Left colon (tissue), 2 donors: ENCODE data around the gene IFNGR2. TPM values are rescaled to one million over a fixed set of nuclear protein-coding genes. Genes with fewer than 3 reads are reported as not detected.
A peak's percentile ranks its signal among the peaks of the same experiment; 100 is the strongest.
"Not testable (repeated sequence)": the region's sequence is repeated elsewhere in the genome, so short reads cannot be mapped to it uniquely, and the experiment has no call there.

Experiments used
- ATAC-seq: fragments of 200-7000 bp; cut with Tn5 transposase; one replicate; pipeline ENCODE4 v1.9.1; 2020; ENCODE audit warnings: mild to moderate bottlenecking, moderate library complexity
- DNase-seq, 2 donors: peaks; one replicate each; pipeline ENCODE4 v3.0.0-alpha.2; 2020
- intact Hi-C, 2 donors: fragments of 100-400 bp; cut with DNase I in 1 of 2; cut with micrococcal nuclease in 1 of 2; formaldehyde crosslinking; loops; one replicate each; pipeline versions ENCODE4 v1.11.2 to v1.14.0; 2022; cut with DNase I, micrococcal nuclease
- total RNA-seq, 2 donors: library from RNA; stranded (reverse); fragmentation: NEBNext Ultra II Directional; extraction: Animal tissue kit (Norgen Biotek cat#: 25700); gene quantifications; one replicate each; pipeline ENCODE4 v1.2.1, GENCODE V29; 2021
- donor health status: DM: no; HTN: no; CAD: no.
- donor health status: DM: yes; HTN: yes; CAD: no.

IFNGR2 gene
- total RNA-seq, 2 donors from 2014 or later = 71.9 to 140 TPM

DNA sequence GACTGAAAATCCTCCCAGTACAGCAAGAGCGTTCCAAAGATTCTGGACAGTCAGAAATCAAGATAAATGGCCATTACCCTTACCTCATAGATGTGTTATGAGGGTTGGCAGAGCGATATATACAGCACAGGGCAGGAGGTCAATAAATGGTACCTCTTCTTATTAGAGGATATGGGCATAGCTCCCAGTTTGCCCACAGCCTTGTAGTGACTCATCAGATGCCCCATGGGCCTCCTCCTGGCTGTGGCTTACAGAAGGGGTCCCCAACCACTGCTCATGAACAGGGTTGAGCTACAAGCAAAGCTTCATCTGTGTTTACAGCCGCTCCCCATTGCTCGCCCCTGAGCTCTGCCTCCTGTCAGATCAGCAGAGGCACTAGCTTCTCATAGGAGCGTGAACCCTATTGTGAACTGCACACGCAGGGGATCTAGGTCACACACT lies 7.3 kb upstream of the IFNGR2 start:
- ATAC-seq (no peak), DNase-seq (no peak)
- intact Hi-C loops = no loop called here

DNA sequence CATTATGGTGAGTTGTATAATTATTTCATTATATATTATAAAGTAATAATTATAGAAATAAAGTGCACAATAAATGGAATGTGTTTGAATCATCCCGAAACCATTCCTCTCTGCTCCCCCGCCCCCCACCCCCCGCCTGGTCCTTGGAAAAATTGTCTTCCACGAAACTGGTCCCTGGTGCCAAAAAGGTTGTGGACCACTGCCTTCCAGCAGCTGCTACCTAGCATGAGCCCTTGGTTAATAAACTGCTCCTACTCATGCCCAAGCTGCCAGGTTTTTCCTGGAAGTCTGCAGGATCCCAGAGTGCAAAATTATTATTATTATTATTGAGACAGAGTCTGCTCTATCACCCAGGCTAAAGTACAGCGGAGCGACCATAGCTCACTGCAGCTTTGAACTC lies 6.8 kb upstream of the IFNGR2 start:
- no peak for ATAC-seq
- DNase-seq = no peak
- intact Hi-C loops = no loop called here

DNA sequence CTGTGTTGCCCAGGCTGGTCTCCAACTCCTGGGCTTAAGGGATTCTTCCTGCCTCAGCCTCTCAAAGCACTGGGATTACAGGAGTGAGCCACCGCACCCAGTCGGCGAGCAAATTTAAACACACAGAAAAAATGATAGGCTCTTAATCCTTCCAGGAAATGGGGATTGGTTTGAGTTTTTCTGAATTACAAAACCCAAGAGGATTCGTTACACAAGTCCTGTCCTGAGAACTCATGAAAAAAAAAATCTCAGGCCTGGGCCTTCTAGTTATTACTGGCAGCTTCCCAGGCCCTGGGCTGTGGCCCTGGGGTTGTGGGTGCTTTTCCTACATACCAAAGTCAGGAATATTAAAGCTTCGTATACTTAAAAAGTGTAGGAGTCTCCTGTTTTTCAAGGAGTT lies 6.3 kb upstream of the IFNGR2 start:
- intact Hi-C loops = no loop called here
- no peak for ATAC-seq
- DNase-seq = no peak

DNA sequence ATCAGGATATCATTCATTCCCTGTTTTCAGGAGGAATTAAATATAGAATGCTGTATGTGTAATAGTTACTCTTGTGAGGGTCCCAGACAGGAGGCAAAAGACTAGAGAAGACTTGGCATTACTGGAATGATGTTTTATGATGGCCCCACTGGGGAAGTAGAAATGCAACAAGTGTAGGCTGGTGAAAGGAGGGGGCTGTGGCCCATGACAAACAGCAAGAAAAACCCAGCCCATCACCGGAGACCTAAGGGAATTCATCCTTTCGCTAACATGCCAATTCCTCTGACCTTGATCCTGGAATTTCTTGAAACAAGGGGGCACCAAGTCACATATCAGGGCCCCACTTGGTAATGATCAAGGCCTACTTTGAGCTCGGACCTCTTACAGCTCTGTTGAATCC lies 5.5 kb upstream of the IFNGR2 start:
- intact Hi-C loops = no loop called here
- no peak for DNase-seq
- no peak for ATAC-seq

DNA sequence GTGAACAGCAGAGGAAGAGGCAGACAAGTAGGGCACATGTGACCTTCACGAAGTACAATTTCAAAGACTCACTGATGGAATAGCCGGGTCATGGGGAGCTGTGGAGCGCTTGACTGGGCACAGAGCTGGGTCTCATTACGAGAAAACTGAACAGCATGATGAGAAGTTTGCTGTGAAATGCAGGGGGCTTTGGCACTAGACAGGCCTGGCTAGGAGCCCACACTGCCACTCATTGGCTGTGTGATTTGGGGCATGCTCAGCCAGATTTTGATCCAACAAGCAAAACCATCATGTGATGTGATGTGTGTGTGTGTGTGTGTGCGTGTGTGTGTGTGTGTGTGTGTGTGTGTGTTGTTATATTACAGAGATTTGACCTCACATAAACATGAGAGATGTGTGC lies 4.9 kb upstream of the IFNGR2 start:
- intact Hi-C loops = no loop called here
- ATAC-seq (no peak), DNase-seq (no peak)

DNA sequence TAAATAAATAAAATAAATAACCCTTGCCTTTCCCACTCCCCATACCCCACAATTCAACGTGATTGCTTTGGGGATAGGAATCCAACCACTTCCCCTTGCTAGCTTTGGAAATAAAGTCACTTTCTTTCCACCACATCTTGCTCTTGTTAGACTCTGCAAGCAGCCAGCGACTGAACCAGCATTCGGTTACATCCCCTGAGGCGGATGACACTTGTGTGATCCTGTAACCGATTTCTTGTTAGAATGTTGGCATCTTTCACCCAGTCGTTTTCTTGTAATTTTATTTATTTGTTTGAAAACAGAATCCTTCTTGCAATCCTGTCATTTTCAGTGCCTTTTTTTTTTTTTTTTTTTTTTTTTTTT lies 1.6 kb upstream of the IFNGR2 start:
- intact Hi-C loops = no loop called here
- no peak for DNase-seq
- no peak for ATAC-seq

DNA sequence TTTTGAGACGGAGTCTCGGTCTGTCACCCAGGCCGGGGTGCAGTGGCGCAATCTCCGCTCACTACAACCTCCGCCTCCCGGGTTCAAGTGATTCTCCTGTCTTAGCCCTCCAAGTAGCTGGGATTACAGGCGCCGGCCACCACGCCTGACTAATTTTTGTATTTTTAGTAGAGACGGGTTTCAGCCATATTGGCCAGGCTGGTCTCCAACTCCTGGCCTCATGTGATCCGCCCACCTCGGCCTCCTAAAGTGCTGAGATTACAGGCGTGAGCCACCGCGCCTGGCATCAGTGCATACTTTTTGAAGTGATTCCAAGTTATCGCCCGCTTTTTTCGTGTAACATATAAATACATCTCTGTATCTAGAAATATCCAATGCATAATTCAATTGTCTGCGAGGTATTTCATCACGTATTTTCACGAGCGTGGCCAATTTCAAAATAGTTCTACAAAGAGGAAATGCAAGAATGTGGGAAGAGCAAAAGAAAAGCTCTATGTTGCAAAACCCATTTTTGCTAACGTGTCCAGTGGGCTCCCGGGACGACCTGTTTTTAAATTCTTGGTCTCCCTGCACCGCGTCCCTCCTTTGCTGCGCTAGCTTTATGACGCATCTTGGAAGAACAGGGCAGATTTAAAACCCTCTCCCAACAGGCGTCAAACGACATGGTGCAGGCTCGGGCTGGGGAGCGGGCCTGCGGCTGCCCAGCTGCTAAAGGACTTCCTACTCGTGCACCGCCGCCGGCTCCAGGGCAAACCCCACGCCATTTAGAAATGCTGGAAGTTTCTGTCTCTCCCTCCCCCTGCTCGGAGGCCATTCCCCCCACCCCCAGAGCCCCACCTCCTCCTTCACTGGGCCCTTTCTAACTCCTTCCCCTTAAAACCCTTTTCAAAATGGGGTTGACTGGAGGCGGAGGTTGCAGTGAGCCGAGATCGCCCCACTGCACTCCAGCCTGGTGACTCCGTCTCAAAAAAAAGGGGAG lies 923 bp upstream of the IFNGR2 start:
- intact Hi-C loops = no loop called here
- peak; percentile 54 to 60 for DNase-seq
- no peak for ATAC-seq

DNA sequence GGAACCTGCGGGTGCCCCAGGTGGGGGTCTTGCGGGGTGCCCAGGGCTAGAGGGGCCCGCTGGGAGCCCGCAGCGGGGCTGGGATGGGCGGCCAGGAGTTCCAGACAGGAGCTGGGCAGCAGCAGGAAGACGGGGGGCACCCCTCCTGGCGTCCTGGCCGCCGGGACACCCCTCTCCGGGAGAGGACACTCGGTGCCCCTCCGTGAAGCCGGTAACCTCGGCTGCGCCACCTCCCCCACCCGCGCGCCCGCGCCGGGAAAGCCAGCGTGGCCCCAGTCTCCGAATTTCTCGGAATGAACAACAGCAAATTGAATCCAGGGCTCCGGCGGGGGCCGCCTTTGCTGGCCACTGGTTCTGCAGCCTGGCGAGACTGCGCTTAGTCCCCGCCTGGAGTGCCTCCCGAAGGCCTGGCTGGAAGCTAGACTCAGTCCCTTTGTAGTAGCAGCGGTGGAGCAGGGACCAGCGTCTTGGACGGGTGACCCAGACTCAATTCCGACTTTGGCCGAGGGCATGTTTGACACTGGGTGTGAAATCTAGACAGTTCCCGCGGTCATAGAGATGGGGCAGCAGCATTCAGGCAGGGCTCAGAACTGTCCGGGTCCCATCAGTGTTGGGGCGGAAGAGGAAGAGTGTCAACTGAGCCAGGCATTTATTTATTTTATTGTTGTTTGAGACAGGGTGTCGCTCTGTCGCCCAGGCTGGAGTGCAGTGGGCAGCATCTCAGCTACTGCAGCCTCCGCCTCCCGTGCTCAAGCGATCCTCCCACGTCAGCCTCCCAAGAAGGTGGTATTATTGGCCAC lies 773 bp downstream of the IFNGR2 start:
- intact Hi-C loops = no loop called here
- peak; percentile 72 for ATAC-seq
- DNase-seq = peak; percentile 64 to 71

DNA sequence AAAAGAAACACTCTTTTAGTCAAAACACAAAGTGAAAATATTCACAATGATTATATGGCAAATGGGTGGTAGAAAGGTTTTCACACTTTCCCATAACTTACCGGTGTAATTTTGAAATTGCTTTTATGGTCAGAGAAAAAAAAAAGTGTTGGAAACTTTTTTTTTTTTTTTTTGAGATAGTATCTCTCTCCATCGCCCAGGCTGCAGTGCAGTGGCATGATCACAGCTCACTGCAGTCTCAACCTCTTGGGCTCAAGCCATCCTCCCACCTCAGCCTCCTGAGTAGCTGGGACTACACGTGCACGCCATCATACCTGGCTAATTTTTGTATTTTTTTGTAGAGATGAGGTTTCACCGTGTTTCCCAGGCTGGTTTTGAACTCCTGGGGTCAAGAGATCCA lies 3.3 kb downstream of the IFNGR2 start:
- DNase-seq (no peak), ATAC-seq (no peak)
- intact Hi-C loops = no loop called here

DNA sequence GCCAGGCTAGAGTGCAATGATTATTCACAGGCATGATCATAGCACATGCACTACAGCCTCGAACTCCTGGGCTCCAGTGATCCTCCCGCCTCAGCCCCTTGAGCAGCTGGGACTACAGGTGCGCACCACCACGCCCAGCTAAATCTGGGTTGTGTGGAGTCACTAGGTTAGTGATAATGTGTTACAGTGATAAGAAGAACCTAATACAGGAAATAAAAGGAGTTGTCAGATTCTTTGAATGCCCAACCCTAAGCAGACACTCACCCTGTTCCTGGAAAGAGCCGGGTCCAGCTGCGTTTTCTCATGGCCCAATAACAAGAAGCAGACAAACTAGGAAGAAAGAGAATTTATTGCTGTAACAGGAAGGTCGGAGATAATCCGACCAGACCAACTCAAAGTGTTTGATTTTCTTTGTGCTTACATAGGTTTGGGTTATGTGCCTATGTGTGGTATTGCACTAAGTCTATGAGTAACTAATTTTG lies 8.8 kb downstream of the IFNGR2 start:
- peak; percentile 84 for ATAC-seq
- peak; percentile 56 to 71 for DNase-seq
- intact Hi-C loops = no loop called here

DNA sequence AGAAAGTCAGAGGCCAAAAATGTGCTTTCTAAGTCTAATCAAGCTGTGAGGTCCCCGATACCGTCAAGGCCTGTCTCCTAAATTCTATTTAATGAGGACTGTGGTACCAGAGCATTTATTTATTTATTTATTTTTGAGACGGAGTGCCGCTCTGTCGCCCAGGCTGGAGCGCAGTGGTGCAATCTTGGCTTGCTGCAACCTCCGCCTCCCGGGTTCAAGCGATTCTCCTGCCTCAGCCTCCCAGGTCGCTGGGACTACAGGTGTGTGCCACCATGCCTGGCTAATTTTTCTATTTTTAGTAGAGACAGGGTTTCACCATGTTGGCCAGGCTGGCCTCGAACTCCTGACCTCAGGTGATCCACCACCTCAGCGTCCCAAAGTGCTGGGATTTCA lies 9.2 kb downstream of the IFNGR2 start:
- peak; percentile 1 for ATAC-seq
- intact Hi-C loops, DNase-seq: not testable (repeated sequence)

DNA sequence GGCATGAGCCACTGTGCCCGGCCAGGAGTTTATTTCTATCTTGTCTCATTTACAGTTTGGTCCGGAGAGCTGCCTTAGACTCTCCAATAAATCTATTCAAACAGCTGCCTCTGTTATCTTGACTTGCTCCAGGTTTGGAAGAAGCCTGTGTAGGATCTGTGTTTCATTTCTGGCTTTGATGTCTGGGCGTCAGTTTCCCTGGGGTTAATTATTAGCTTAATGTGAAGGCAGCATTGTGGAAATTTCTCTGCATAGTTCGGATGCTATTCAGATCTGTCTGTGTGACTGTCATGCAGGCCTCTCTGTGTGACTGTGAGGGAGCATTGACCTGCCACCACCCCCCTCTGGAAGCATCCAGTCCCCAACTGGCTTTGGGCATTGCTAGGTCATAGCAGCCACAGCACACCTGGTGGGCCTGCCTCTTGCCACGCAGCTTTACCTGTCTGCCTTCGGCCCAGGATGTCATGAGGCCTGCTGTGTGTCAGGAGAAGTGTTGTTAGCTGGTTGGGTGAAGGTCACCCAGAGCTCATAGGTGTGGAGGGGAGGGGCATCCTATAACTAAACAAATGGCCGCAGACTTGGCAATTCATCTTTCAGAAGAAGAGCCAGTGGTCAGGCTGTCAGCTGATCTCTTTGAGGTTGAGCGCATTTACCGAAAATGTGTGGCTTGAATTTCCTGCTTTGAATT lies 9.8 kb downstream of the IFNGR2 start:
- ATAC-seq (peak; percentile 63), DNase-seq (peak; percentile 39 to 44)
- intact Hi-C loops = no loop called here

DNA sequence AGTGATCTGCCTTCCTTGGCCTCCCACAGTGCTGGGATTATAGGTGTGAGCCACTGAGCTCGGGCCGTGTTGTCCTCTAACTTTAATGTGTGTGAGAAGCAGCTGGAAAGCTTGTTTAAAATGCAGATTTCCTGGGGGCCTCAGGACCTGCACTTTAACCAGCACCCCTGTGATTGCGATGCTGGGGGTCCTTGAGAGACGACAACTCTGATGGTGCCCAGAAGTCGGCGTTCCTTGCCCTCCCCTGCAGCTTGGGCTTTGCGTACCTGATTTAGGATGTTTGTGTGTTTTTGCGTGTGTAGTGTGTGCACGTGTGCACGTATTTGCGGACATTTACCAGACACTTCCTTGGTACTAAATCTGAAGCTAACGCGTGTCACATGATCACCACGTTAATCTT lies 10.9 kb downstream of the IFNGR2 start:
- DNase-seq = no peak
- no peak for ATAC-seq
- intact Hi-C loops = no loop called here

DNA sequence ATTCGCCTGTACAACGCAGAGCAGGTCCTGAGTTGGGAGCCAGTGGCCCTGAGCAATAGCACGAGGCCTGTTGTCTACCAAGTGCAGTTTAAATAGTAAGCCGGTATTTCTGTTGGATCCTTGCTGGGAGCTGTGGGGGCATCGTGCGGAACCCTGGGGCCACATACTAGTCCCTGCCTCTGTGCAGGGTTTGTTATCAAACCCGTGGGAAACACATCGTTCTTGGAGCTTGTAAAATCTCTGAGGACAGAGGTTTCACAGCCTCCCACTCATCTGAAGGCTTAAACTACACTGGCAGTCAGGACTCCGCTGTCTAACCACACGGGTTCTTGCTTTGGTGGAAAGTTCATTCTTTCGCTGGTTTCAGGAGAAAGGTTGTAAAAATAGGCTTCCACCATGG lies 11.7 kb downstream of the IFNGR2 start:
- ATAC-seq = no peak
- intact Hi-C loops = no loop called here

DNA sequence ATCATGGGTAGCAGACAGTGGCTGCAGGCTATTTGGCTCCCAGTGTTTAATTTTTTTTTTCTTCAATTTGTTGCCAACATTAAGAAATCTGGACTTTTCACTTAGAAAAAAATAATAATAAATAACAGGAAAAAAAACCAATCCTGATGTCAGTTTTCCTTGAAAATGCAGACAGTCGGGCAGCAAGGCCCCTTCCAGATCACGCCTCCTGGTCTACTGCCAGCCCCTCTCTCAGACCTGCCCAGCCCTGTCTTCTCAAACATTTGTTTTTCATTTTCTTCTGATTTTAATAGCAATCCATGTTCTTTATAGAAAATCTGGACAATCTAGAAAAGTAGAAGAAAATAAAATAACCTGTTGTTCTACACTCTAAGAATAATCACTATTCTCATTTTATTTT lies 15.5 kb downstream of the IFNGR2 start:
- intact Hi-C loops = no loop called here
- ATAC-seq (no peak), DNase-seq (no peak)

More for the DNA sequence above, 11.7 kb downstream of the IFNGR2 start:
- no peak for DNase-seq

DNA sequence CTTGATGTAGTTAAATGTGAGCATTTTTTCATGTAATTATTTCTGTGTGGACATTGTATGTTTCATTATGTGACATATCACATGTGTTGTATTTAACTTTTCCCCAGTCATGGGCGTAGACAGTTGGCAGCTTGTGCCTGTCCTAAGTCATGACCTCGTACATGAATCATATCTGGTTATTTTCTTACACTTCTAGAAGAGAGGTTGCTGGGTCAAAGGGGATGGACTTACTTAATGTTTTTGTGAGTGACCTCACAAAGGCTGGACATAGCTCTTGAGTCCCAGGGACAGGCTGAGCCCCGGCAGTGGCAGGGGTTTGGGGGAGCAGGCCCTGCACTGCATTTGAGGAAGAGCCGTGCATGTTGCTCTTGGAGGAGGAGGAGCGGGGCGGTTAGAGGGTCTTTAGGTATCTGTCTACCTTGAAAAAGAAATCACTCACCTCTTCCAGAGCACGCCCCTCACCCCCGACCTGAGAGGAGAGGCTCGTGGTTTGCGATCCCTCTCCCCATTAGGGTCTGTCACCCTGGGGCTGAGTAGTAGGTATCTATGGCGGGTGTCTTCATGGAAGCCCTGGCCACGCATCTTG lies 16.4 kb downstream of the IFNGR2 start:
- ATAC-seq (peak; percentile 31), DNase-seq (no peak)
- intact Hi-C loops = no loop called here

DNA sequence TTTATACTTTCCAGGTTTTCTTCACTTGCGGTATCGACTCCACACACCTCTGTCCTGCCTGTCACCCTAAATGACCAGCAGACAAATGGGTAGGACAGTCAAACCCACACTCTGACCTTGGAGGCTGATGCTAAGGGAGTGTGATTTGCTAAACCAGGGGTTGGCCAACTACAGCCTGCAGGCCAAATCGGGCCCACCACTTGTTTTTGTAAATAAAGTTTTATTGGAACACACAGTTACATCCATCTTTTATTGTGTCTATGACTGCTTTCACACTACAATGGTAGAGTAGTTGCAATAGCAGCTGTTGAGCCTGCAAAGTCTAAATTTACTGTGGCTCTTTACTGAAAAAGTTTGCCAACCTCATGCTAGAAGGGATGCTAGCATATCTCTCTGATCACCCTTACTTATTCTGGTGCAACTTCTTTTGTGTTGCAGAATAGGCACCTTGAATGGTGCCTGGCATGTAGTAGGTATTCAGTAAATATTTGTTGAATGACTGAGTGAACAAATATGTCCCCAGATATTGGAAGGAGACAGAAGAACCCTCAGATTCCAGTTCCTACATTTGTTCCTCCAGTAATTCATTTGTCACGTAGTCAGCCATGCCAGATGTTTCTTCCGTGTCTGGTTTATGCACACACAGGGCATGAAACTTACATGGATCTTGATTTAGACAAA lies 18.6 kb downstream of the IFNGR2 start:
- no peak for ATAC-seq
- intact Hi-C loops = no loop called here
- no peak for DNase-seq

DNA sequence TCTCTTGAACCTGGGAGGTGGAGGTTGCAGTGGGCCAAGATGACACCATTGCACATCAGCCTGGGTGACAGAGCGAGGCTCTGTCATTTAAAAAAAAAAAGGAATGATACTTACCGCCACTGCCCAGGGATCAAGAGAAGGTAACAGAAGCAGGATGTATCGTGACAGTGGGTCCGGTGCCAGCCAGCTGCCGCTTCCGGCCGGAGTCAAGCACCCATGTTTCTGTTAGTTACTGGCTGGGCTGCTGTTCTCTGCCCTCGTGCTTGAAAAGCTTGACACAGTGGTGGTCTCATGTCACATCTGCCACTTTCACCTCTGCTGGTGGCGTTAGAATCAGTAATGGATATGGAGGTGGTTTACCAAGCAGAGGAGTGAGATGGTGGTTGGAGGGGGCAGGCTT lies 21.0 kb downstream of the IFNGR2 start:
- DNase-seq = no peak
- intact Hi-C loops = no loop called here
- ATAC-seq = no peak
